NCI-H460 (cell line): ENCODE results near the gene PHKG2. TPM values are rescaled to one million over a fixed set of nuclear protein-coding genes. Genes with fewer than 3 reads are reported as not detected.

Experiments
- DNase-seq: peaks from one replicate; pipeline ENCODE4 v3.0.0-alpha.2; 2016; ENCODE audit warnings: low read depth; ENCODE audit errors: extremely low read depth
- total RNA-seq: library from RNA; depleted of rRNA; stranded (reverse); fragments of >200 nt; shearing (Covaris generic); gene quantifications from 2 replicates; pipeline ENCODE4 v1.2.3, GENCODE V29; 2014

Gene PHKG2
- total RNA-seq, 1 experiment from 2014 or later, result 14.3 TPM

GRCh38 chr16:30755955-30756780, 7.9 kb downstream of the PHKG2 start:
- no peak for DNase-seq

- DNase-seq, result no peak
These were observed 8.5 kb downstream of the PHKG2 start for GRCh38 chr16:30756781-30757100.

DNA sequence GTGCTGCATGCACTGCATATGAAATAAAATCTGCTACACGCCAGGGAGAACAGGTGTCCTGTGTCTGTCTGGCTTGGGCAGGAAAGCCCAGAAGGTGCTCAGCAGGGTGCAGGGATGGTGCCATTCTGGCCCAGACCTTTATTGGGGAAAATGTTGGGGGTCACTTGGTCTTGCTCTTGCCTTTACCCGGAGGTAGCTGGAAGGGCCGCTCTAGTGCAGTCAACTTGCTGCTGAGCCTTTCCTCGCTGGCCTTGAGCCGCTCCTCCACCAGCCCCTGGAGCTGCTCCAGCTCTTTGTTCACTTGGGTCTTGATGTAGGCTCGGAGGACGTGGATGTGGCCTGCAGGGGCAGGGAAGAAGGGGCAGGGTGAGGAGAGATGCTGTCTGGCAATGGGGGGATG, 9.1 kb downstream of the PHKG2 start:
- DNase-seq, result no peak

GRCh38 chr16:30758988-30759491, 10.8 kb downstream of the PHKG2 start:
- DNase-seq, result no peak

DNA sequence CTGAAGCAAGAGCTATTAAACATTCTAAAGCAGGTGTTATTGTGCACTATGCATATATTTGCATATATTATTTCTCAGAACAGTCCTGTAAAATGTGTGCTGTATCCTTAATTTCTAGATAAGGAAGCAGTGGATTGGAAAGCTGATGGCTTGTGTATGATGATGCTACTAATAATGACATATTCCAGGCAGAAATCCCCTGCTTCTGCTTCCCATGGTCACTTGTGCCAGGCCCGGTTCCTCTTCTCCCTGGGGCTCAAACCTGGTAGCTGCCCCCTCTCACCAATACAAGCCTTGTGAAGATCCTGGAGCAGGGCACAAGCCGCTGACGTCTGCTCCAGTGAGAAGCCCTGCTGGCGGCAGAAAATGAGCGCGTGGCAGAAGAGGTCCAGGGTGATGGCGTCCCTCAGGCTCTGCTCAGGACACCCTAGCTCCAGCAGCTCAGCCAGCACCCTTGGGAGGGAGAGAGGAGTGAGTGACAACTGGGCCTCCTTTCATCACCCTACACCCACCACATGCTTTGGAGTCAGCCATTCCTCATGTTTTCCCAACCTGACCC, 11.9 kb downstream of the PHKG2 start:
- no peak for DNase-seq

DNA sequence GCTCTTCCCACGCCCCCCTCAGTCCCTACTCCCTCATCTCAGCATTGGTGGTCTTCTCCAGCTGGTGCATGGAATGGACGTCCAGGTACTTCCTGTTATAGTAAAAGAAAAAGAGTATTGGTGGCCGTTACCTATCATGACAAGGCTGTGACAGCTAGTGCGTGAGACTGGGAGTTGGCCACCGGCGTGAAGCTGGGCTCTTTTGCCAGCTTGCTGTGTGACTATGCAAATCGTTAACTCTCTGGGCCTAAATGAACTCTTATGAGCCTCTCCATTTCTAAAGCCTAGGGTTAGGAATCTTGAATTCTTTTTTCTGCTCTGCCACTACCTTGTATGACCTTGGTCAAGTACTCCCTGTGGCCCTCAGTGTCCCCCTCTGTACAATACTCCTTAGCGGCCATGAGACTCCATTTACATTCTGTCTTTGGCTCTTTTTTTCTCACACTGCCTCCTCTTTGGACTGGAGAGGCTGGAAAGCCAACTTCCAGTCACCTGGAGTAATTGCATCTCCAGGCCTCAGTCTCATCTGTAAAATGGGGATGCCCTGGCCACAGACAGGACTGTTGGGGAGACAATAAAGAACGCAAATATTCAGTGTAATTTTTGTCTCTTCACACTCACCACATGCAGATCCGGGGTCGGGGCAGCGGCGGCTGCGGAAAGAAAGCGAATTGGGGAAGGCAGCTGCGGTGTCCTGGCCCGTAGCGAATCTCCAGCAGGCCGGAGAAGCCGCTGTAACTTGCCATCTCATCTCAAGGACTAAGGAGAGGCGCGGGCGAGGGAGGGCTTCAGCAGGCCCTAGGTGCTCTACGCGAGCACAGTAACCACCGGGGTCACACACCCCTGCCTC, 12.6 kb downstream of the PHKG2 start:
- DNase-seq, result no peak

DNA sequence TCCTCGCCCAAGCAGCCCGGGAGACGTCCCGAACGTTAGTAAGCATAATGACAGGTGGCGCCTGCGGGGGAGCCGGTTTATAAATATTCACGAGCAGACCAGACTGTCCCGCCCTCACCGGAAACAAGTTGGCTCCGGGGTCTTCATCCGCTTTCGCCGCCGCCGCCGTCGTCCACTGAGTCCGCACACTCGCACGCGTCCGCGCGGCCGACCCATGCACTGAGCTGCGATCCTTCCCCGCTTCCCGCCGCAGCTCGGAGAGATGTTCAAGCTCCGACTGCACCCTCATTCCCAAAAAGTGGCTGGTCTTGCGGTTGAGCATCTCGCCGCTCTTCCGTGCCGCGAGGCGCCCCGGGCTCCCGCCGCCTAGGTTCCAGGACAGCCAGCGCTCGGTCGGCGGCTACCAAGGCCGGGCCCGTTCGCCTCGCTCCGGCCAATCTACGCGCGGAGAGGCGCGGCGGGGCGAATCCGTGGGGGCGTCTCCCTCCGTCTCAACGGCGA, 13.3 kb downstream of the PHKG2 start:
- DNase-seq, result no peak

DNA sequence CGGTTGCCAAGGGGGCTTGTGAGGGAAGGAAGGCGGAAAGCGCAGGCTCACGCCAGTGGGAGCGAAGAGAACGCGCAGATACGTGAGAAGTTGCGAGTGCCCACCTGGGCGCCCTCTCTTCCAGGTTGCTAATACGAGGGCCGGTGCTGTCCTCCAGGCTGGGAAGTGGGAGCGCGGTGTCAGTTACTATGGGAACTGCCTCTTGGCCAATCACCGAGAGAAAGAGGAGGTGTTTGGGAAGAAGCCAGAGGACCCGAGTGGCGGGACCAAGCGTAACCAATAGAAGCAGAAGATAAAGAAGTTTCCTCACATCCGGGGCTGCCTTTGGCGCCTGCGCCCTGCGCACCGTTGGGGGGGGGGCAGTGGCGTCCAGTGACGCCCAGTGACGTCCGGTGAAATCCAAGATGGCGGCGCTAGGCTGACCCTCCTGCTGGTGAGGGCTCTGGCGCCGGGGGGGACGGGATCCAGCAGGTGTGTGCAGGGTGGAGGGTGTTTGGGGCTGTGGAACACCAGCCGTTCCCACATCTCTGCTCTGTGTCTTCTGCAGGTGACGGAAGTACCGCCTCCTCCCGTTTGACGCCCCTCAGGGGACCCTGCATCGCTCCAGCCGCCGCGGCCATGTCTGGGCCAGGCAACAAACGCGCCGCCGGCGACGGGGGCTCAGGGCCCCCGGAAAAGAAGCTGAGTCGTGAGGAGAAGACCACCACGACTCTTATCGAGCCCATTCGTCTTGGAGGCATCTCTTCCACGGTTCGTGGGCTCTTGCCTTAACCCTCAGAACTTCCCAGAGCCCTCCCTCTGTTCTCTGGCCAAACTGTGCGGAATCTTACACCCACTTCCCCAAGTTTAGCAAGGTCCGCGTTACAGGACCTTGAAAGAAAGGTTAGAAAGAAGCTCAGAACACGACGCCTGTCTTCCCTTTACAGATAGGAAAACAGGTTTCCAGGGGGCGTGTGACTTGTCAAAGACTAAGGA, 14.0 kb downstream of the PHKG2 start, which contains the start of the genes CFAP119 and RNF40:
Gene CFAP119, minus strand, starts transcription at position 135 of the 975 bp plus-strand sequence. CDS start 314 bp downstream, outside the sequence.
Gene RNF40, plus strand, starts transcription at position 395 of the 975 bp plus-strand sequence. Its CDS starts 224 bp downstream, at position 619.
- peak; percentile 98 for DNase-seq

- DNase-seq, result no peak
These were observed 14.9 kb downstream of the PHKG2 start for GRCh38 chr16:30762991-30763725.

DNA sequence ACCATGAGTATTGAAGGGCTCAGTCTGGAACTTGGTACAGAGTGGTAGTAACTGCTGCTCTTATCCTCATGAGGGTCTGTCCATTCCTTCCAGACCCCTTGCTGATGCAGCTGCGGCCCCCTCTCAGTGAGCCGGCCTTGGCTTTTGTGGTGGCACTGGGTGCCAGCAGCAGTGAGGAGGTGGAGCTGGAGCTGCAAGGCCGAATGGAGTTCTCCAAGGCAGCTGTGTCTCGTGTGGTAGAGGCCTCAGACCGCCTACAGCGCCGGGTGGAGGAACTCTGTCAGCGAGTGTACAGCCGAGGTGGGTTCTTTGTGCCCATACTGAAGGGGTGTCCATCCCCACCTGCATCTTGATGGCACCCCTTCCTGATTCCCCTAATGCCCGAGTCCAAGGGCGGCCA, 15.9 kb downstream of the PHKG2 start:
- DNase-seq, result no peak

- DNase-seq, result no peak
These were observed 16.7 kb downstream of the PHKG2 start for GRCh38 chr16:30764816-30765465.

- DNase-seq, result no peak
These were observed 18.1 kb downstream of the PHKG2 start for GRCh38 chr16:30766206-30766932.

DNA sequence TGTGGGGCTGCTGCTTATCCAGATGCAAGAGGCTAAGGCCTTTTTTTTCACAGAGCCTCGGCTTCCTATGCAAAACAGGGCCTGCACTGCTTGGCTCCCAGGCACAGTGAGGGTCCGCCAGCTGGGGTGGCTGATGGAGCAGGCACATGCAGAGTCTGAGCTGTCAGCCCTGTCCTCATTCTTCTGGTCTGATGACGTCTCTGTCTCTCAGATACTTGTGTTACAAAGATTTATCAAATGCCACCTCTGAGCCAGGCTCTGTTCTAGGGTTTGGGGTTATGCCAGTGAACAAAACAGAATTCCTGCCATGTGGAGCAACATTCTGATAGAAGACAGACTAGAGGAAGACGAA, 18.7 kb downstream of the PHKG2 start:
- no peak for DNase-seq

GRCh38 chr16:30767767-30768465, 19.7 kb downstream of the PHKG2 start:
- DNase-seq, result no peak

DNA sequence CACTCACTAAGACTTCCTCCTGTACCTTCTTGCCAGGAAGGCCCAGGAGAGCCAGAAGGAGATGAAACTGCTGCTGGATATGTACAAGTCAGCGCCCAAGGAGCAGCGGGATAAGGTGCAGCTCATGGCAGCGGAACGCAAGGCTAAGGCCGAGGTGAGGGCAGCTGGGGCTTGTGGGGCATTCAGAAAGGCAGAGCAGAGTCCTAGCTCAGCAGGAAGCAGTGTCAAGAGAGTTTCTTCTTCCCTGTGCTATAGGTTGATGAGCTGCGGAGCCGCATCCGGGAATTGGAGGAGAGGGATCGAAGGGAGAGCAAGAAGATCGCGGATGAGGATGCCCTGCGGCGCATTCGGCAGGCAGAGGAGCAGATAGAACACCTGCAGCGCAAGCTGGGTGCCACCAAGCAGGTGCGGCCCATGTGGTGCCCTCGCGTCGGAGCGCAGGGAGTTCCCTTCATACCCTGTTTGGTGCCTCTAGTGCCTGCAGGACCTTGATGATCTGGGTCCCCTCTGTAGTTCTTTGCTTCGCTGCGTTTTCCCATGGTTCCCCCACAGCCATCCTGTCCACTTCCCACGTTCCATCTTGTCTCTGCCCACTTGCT, 20.5 kb downstream of the PHKG2 start:
- DNase-seq, result no peak

DNA sequence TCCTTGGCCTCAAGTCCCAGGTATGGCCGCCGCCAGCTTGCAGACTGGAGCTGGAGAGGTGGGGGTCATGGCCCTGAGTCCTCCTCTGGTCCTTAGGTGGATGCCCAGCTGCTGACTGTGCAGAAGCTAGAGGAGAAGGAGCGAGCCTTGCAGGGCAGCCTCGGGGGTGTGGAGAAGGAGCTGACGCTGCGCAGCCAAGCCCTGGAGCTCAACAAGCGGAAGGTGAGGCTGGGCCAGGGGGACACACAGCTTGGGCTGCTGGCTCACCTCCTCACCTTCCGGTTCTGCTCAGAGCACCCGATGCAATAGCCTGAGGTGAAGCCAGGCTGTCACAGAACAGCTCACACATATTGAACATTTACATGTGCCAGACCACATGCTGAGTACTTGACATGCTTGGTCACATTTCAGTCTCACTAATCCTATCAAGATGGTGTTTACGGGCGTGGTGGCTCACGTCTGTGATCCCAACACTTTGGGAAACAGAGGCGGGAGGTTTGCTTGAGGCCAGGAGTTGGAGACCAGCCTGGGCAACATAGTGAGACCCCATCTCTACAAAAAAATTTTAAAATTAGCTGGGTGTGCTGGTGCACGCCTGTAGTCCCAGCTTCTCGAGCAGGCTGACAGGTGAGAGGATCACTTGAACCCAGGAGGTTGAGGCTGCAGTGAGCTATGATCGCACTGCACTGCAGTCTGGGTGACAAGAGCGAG, 21.3 kb downstream of the PHKG2 start:
- DNase-seq, result no peak
